Pons (tissue), 1 donor: ENCODE measurements around the gene ARL6IP5.
A peak's percentile ranks its signal among the peaks of the same experiment; 100 is the strongest.

Source experiments
- DNase-seq: peaks from one replicate; pipeline ENCODE4 v3.0.0-alpha.2; 2016; ENCODE audit warnings: low spot score

ARL6IP5 gene

DNA sequence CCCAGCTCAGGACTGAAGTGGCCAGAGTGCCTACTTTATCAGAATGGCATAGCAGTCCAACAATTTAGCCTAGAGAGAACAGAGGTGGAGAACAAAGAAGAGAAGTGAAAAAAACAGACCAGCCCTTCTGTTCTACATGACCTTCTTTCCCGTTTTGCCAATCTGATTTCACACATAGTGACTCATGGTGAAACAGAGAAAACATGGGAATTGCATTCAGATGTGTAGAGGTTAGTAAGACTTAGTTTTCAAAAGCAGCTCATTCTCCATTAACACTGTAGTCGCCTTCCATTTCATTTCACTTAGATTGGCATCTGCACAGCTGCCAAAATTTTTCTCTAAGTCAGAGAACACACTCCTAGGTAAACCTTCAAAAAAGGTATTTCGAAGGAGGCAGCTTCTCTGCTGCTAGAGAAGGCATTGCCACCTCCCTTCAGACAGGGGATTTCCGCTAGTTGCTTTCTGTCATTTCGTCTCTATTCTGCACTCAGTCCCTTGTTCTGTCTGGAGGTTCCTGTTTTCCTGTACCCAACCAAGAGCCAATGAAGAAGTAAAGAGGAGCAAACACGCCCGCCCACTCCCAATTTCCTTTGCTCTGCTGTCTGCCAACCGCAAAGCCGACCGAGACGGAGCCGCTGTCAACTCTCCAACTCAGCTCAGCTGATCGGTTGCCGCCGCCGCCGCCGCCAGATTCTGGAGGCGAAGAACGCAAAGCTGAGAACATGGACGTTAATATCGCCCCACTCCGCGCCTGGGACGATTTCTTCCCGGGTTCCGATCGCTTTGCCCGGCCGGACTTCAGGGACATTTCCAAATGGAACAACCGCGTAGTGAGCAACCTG lies at the start of gene ARL6IP5:
Gene ARL6IP5 (plus strand): TSS at position 612 of the 842 bp plus-strand sequence. CDS start 111 bp downstream, at position 723.
- peak; percentile 94 for DNase-seq

- DNase-seq: no peak
These were observed 40.1 kb upstream of the ARL6IP5 start for GRCh38 chr3:69044608-69045007.

GRCh38 chr3:69048990-69049389 lies 35.7 kb upstream of the ARL6IP5 start:
- no peak for DNase-seq

GRCh38 chr3:69051756-69052471 lies 32.8 kb upstream of the ARL6IP5 start, which contains the start of gene TMF1:
Gene TMF1, minus strand, starts transcription at chr3:69052333. Its CDS starts 247 bp downstream, at chr3:69052086.
- peak; percentile 97 for DNase-seq

DNA sequence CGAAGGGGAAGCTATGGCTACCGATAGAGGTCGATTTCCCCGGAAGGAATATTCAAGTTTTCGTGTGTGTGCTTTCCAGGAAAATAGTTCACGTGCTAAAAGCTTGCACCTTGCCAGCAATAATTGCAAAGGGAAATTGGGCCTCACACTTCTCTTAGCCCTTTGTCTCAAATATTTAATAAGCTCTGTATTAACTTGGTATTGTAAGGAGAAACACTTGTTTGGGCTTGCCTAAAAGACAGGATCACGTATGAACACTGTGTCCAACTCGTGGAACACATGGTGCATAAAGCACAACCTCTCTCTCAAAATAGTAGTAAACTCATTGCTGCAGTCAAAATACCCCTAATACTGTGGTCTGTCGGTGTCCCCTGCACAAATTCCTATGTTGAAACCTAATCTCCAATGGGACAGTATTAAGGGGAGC lies 32.3 kb upstream of the ARL6IP5 start:
- DNase-seq: no peak

DNA sequence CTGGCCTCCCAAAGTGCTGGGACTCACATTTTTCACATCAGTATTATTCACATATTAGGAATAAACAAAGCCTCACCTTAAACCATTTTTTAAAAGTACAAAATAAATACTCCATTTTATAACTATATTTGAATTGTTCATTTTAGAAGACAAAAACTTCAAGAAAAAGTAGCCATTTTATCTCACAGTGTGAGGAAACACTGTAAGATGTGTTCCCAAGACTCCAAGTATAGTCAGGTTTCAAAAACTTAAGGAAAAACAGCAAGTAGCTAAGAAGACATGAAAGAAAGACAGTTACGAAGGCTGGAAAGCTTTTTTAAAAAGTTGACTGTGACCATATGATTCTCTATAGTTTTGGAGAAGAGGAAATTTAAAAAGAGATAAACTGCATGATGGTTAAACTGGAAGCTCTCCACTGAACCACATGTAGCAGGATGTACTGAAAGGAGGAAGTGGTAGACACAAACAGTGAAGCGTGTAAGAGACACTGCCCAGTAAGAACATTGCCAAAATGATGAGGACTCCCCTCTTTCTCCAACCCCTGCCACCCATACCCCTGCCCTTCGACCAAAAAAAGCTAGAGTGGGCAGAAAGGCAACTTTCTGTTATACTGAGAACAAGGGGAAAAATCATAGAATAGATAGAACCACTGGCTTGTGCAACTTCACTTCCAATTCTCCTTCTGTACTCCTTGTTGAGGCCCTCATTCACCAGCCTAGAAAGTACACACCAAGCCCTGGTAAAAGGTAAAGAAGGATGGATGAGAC lies 26.4 kb upstream of the ARL6IP5 start:
- DNase-seq: peak; percentile 49

GRCh38 chr3:69058947-69059224 lies 25.9 kb upstream of the ARL6IP5 start:
- DNase-seq: no peak

- no peak for DNase-seq
These were observed 25.0 kb upstream of the ARL6IP5 start for GRCh38 chr3:69059688-69060087.

- no peak for DNase-seq
These were observed 21.1 kb upstream of the ARL6IP5 start for GRCh38 chr3:69063636-69064035.

DNA sequence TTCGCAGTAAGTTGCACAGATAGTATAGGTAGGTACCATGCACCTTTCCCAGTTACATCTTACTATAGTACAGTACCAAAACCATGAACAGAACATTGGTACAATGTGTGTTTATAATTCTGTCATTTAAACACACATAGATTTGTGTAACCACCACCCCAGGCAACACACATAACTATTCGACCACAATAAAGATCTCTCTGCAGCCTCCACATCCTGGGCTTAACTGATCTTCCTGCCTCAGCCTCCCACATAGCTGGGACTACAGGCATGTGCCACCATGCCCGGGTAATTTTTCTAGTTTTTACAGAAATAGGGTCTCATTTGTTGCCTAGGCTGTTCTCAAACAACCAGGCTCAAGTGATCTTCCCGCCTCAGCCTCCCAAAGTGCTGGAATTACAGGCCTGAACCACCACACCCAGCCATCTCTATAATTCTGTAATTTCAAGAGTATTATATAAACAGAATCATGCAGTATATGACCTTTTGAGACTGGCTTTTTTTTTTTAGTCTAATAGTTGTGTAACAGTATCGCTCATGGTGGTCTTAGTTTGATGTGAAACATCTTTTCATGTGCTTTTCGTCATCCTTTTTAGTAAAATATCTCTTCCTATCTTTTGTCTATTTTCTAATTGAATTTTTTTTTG lies 19.3 kb upstream of the ARL6IP5 start:
- no peak for DNase-seq

DNA sequence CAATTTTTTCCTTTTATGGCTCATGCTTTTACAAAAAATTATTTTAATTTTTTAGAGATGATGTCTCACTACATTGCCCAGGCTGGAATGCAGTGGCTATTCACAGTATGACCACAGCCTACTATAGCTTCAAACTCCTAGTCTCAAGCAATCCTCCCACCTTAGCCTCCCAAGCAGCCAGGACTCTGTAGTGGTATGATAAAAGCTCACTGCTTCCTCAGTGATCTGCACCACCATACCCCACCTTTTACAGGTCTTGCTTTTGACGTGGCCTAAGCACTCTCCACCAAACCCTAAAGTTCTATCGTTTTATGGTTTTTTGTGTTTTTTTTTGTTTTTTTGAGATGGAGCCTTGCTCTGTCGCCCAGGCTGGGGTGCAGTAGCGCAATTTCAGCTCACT lies 18.6 kb upstream of the ARL6IP5 start:
- DNase-seq: no peak

GRCh38 chr3:69072928-69073327 lies 11.8 kb upstream of the ARL6IP5 start:
- no peak for DNase-seq

DNA sequence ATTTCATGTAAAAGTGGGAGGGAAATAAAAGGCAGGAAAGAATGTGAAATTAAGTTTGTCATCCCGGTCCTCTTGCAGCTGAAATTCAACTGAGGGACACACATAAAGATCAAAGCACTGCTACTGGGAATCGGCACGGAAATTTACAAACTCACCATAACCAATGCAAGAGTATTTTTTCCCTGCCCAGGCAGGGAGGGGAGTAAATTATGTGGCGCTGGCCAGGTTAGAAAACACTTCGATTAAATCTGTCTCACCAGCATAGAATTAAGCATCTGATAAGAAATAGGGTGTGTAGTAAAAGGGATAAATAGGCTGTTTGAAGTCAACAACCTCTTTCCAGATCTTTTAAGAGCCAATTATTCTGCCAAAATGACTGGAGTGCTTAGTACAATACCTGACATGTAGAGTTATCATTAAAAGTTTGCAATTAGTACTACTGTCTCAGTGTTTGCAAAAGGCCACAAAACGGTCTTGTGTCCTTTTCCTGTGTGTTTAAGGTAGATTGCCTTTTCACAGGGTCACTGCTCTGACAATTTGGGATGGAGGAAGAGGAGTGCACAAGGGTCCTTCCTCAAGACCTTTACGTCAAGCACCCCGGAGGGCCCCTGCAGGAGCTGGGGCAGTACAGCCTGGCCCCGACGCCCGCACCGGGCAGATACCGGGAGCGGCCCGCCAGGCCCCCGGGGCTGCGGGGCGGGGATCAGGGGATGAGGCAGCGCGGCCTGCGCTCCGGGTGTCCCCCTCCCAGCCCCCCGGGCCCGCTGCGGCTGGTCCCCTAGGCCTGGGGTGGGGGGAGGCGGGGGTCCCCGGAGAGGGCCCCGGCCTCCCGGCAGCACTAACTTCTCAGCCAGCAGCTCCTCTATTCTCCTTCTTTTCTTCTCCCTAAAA lies 5.2 kb upstream of the ARL6IP5 start:
- no peak for DNase-seq

GRCh38 chr3:69080233-69080920 lies 4.4 kb upstream of the ARL6IP5 start, which contains the start of gene UBA3:
Gene UBA3, minus strand, starts transcription at chr3:69080365. Its CDS starts 12 bp downstream, at chr3:69080353.
- DNase-seq: peak; percentile 89

DNA sequence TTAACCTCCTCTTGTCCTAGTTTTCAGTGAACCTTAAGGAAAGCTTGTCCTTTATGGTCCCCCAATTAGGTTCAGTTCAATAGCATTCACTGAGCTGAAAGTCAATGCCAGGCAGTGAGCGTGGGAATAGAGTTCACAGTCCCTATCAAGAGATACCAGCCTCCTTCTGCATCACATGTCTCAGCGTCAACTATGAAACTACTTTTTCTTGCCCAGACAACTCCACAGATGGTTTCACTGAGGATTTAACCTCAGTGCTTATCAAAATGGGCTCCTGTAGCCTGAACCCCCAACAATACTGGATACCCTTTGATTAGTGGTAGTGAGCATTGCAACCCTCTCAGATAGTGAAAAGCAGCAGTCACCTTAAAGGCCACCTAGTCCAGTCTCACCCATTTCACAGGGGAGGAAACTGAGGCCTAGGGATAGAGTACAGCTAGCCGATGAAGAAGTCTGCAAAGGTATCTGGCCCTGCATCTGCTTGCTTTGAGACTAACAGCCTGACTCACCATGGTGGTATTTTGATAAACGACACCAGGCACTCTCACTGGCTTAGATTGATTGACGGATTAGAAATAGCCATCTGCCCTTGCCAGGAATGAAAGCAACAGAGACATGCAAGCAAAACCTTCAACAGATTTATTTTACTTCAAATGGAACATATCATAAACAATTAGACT lies 3.0 kb upstream of the ARL6IP5 start:
- DNase-seq: peak; percentile 32

- DNase-seq: no peak
These were observed 2.4 kb upstream of the ARL6IP5 start for GRCh38 chr3:69082361-69082760.

DNA sequence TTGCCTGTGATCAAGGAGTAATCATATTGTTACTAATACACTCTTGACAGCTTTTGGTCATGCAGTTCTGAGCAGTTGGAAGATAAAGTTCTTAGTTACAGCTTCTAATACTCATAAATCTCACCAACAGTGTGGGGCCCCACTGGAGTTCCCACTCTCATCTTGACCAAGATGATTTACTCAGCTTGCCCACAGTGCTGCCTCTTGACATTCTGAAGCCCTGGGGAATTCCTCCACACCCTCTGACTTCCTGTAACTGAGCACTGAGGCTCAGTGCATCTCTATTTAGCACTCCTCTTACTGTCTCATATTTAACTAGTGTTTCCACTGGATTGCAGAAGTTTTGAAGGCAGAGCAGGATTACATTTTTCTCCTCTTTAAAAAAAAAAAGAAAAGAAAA lies 1.9 kb upstream of the ARL6IP5 start:
- peak; percentile 83 for DNase-seq

DNA sequence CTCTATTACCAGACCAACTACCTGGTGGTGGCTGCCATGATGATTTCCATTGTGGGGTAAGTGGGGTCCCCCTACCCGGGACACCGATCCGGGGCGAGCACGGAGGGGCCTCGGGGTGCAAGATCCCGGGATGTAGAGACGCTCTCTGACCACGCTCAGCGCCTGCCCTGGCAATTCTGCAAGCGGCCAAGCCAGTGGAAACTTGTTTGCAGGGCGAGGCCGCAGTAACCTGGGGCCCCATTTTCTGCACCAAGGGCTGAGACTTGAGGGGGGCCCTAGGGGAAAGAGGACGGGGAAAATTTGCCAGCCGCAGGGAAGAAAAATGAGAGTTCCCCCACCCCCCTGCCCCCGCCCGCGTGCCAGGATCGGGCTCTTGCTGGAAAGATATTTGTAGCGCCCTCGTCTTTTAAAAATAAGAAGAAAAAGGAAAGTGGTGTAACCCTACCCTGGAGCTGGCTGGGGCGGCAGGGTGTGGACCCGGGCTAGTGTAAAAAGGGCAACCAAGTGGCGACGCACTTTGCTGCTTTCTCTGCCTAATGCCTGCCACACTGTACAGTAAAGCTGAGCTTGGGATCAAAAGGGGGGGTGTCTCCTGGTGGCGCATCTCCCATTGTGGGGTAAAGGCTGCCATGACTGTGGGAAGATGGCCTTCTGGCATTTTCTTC lies 563 bp downstream of the ARL6IP5 start:
- DNase-seq: no peak
